Ishikawa (cell line): ENCODE results near the gene PLPP3.

Experiments
- CREB1 ChIP-seq: IDR thresholded peaks from 2 replicates; pipeline ENCODE4 v1.6.1; 2012; ENCODE audit warnings: low read depth
- EGR1 ChIP-seq: IDR thresholded peaks from 2 replicates; pipeline ENCODE4 v1.6.1; 2012
- EP300 ChIP-seq: IDR thresholded peaks from 2 replicates; pipeline ENCODE4 v1.6.1; 2012; ENCODE audit warnings: borderline replicate concordance
- MAX ChIP-seq: IDR thresholded peaks from 2 replicates; pipeline ENCODE4 v1.6.1; 2012
- NFIC ChIP-seq: IDR thresholded peaks from 2 replicates; pipeline ENCODE4 v1.6.1; 2012
- RAD21 ChIP-seq: IDR thresholded peaks from 2 replicates; pipeline ENCODE4 v1.6.1; 2012; ENCODE audit warnings: low read depth
- TAF1 ChIP-seq: IDR thresholded peaks from 2 replicates; pipeline ENCODE4 v1.6.1; 2012; ENCODE audit warnings: low read depth, mild to moderate bottlenecking
- TEAD4 ChIP-seq: IDR thresholded peaks from 2 replicates; pipeline ENCODE4 v1.6.1; 2012
- USF1 ChIP-seq: IDR thresholded peaks from 2 replicates; pipeline ENCODE4 v1.6.1; 2012
- YY1 ChIP-seq: IDR thresholded peaks from 2 replicates; pipeline ENCODE4 v1.6.1; 2012; ENCODE audit warnings: low read depth
- ZBTB7A ChIP-seq: IDR thresholded peaks from 2 replicates; pipeline ENCODE4 v1.6.1; 2012; ENCODE audit warnings: low read depth

- TF ChIP-seq TEAD4 = no peak
- TF ChIP-seq RAD21 = no peak
- no peak for TF ChIP-seq CREB1
- no peak for TF ChIP-seq EP300
- TF ChIP-seq ZBTB7A = no peak
- TF ChIP-seq USF1 = no peak
- TF ChIP-seq TAF1 = no peak
- no peak for TF ChIP-seq YY1
- TF ChIP-seq EGR1 = no peak
- no peak for TF ChIP-seq NFIC
- no peak for TF ChIP-seq MAX
These were observed 44.0 kb downstream of the PLPP3 start for GRCh38 chr1:56535362-56535761.
